Hindlimb muscle (tissue), 1 donor: ENCODE data around the gene LRRC75A. TPM values are rescaled to one million over a fixed set of nuclear protein-coding genes. Genes with fewer than 3 reads are reported as not detected.
"Not testable (repeated sequence)": the region's sequence is repeated elsewhere in the genome, so short reads cannot be mapped to it uniquely, and the experiment has no call there.

Experiments
- DNase-seq: peaks from one replicate; pipeline ENCODE4 v3.0.0-alpha.2; 2013
- polyA plus RNA-seq: library from polyadenylated mRNA; unstranded; fragments of 120-200 nt; gene quantifications from one replicate; pipeline ENCODE4 v1.2.1, GENCODE V29; 2013; ENCODE audit not compliant: insufficient read length

Gene LRRC75A
- polyA plus RNA-seq, 1 donor, result 5.8 TPM

DNA sequence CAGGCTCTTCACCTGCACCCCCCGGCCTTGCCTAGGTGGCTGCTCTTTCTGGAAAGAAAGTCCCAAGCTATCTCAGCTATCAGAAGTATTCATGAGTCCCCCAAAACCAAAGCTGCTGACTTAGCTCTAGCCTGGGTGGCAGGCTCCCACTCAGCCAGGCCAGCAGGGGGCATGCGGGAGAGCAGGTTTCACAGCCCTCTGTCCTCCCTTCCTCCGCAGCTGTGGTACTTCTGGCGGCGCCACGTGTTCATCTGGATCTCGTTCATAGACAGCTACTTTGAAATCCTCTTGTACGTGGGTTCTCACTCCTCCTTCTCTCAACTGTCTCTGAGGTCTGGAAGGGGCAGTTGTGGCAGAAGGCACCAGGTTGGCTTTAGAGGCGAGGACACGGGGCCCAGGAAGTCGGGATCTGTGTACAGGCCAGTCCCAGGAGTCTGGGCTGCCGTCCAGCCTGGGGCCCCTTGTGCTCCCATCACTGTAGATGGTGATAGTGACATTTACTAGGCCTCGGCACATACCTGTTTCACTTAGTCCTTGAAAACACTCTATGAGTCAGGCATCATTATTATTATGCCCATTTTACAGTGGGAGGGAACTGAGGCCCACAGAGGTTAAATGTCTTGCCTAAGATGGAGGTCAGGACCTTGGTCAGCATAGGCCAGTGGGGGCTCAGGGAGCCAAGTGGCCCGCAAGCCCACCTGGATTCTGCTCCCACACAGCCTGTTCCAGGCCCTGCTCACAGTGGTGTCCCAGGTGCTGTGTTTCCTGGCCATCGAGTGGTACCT is 63.7 kb downstream of the LRRC75A start:
- DNase-seq, result peak; percentile 34

GRCh38 chr17:16427020-16427419 is 65.0 kb downstream of the LRRC75A start:
- DNase-seq, result no peak

GRCh38 chr17:16425698-16426659 is 66.0 kb downstream of the LRRC75A start:
- no peak for DNase-seq

DNA sequence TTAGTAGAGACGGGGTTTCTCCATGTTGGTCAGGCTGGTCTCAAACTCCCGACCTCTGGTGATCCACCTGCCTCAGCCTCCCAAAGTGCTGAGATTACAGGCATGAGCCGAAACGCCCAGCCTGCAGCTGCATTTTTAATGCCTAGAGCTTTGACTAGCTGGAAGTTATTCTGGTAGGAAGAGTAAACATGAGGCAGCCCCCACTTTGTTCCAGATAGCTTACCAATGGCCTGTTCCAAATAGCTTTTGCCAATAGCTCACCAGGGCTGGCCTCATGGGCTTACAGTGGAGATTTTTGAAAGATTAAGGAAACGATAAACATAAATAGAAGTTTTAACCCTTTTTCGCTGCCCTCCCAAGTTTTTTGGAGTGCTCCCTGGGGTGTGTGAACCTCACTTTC is 66.8 kb downstream of the LRRC75A start:
- no peak for DNase-seq

DNA sequence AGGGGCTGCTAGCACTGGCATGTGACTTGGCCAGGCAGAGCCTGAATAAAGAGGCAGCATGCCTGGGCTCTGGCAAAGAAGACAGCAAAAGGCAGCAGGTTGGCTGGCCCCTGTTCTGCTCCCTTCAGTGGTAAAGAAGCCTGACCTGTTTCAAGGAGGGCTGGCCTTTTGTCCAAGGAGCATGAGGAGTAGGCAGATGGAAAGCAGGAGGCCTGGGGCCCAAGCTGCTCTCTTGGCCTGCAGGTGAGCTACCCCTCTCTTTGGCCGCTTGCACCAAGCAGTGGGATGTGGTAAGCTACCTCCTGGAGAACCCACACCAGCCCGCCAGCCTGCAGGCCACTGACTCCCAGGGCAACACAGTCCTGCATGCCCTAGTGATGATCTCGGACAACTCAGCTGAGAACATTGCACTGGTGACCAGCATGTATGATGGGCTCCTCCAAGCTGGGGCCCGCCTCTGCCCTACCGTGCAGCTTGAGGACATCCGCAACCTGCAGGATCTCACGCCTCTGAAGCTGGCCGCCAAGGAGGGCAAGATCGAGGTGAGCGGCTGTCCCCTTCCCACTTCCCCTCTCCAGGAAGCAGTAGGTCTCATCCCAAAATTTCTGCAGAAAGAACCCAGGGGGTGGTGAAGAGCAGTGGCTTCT is 68.6 kb downstream of the LRRC75A start:
- no peak for DNase-seq

DNA sequence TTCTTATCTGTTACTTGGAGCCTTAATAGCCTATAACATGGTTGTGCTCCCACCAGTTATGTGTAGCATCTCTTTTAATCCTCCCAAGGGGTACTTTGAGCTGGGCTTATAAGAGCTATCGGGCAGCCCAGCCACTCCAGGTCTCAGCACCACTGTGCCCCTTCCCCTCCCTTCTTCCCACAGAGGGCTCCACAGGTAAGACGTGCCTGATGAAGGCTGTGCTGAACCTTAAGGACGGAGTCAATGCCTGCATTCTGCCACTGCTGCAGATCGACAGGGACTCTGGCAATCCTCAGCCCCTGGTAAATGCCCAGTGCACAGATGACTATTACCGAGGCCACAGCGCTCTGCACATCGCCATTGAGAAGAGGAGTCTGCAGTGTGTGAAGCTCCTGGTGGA is 69.6 kb downstream of the LRRC75A start:
- DNase-seq, result no peak

DNA sequence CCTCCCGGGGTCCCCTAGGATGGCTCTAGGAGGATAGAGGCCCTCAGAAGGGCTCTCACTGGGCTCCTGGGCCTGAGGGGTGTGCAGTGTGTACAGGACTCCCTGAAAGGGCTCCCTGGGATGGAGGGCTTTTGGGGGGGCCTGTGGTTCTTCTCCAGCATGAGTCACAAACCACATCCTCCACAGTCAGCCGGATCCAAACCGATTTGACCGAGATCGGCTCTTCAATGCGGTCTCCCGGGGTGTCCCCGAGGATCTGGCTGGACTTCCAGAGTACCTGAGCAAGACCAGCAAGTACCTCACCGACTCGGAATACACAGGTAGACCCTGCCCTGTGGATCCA is 72.1 kb downstream of the LRRC75A start:
- no peak for DNase-seq

GRCh38 chr17:16419074-16419928 is 72.7 kb downstream of the LRRC75A start:
- no peak for DNase-seq

DNA sequence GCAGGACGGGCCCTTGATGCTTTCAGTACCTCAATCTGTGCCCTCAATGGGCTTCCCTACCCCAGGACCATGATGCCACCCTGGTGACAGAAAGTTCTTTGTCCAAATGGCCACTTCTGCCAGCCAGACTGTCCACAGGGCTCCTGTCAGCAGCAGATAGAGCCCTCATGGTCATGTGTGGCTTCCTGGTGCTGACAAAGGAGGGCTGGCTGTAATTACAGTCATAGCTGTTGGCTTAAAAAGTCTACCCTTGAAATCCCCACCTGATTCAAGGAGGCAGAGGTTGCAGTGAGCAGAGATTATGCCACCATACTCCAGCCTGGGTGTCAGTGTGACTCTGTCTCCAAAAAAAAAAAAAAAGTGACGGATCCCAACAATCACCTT is 73.3 kb downstream of the LRRC75A start:
- no peak for DNase-seq

- DNase-seq, result no peak
Observed at GRCh38 chr17:16417896-16418684, 73.9 kb downstream of the LRRC75A start.

DNA sequence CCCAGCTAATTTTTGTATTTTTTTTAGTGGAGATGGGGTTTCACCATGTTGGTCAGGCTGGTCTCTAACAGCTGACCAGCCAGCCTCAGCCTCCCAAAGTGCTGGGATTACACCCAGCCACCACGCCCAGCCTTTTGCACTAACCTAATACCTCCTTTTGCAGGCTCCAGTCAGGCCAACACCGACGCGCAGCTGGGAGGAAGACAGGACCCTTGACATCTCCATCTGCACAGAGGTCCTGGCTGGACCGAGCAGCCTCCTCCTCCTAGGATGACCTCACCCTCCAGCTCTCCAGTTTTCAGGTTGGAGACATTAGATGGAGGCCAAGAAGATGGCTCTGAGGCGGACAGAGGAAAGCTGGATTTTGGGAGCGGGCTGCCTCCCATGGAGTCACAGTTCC is 74.6 kb downstream of the LRRC75A start:
- DNase-seq, result no peak

DNA sequence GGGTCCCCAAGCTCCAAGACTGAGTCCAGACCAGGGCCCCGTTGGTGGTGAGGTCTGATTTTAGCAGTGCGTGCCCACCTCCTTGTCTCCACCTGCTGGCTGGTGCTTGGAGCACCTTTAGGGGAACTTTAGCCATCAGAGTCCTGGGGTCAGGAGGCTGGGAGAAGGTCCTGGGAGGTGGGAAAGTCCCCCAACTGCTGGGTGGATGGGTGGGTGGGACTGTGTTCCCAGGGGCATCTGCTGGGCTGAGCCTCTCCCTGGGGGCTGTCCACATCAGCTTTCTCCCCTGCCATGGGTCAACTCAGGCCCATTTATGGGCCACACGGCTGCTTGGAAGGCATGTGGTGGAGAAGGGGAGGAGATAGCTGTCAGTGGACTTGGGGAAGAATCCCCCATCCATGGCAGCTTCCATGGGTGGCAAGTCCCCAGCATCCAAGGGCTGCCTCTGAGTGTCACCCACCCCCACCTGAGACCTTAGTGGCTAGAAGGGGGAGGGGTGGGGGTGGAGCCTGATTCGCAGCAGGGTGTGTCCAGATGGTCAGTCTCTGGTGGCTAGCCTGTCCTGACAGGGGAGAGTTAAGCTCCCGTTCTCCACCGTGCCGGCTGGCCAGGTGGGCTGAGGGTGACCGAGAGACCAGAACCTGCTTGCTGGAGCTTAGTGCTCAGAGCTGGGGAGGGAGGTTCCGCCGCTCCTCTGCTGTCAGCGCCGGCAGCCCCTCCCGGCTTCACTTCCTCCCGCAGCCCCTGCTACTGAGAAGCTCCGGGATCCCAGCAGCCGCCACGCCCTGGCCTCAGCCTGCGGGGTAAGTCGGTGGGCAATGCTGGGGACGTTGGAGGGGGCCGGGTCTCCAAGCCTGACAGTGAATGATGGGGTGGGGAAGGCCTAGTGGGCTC is 76.7 kb downstream of the LRRC75A start, which contains the start of gene TRPV2:
TRPV2 (plus strand) TSS at position 541 of the 894 bp plus-strand sequence. CDS start 2,098 bp downstream, outside the sequence.
- no peak for DNase-seq

DNA sequence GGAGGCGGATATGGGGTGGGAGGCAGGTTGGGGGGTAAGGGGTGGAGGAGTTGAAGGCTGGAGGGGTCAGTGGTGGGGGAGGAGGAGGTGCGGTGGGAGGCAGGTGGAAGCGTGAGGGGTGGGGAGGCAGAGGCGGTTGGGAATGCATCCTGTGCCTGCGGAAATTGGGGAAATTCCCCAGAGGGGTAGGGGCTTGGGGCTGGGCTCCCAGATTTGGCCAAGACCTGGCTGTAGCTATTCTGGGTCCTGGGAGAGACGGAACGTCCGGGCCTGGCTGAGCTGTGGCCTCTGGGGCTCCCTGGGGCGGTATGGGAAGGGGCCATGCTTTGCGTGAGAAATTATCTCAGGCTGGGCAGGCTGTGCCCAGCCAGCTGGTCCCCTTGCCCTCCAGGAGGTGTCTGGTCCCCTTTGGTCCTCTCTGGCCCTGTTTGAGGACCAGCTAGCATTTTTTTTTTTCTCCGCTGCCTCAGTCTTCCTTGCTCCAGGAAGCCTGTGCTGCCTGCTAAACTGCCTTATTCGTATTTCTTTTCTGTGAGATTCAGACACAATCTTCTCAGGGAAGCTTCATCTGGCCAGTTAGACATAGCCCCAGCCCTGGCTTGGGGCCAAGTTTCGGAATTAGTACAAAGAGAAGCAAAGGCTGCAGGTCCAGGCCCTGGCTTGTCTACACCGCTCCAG is 83.9 kb downstream of the LRRC75A start:
- DNase-seq, result peak; percentile 65

DNA sequence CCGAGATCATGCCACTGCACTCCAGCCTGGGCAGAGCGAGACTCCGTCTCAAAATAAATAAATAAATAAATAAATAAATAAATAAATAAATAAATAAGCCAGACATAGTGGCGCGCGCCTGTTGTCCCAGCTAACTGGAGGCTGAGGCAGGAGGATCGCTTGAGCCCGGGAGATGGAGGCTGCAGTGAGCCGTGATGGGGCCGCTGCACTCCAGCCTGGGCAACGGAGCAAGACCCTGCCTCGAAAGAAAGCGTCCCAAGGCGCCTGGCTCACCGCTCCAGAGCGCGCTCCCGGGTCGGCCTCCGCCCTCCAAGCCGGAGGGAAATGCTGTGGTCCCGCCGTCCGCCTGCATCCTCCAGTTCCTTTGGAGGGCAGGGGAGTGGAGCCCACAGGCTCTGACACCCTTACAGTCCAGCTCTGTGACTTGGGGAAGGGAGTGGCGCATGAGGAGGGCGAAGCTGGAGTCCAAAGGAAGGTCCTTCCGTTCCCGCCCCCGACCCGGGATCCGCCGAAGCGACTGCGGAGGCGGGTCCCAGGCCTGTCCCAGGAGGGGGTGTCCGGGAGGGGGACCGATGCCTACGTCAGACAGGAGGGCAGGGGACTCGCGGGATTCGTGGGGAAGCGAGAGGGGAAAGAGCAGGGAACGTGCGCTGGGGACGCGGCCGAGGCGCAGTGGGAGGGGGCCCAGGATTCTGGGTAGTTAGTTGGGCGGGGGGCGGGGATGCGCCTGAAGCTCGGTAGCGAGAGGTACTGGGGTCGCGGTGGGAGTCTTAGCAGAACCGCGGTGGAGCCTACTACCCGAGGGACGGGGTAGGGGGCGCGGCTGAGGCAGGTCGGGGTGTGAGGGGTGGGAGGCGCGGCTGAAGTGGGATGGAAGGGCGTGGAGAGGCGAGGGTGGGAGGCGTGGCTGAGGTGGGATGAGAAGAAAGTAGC is 85.0 kb downstream of the LRRC75A start:
- peak; percentile 49 for DNase-seq

GRCh38 chr17:16403847-16404246 is 88.1 kb downstream of the LRRC75A start:
- not testable (repeated sequence) for DNase-seq

- DNase-seq, result no peak
Observed at GRCh38 chr17:16398270-16399267, 93.4 kb downstream of the LRRC75A start.

GRCh38 chr17:16396693-16397092 is 95.3 kb downstream of the LRRC75A start:
- not testable (repeated sequence) for DNase-seq
